Measurements from ENCODE around the gene SLC24A4. TPM values are rescaled to one million over a fixed set of nuclear protein-coding genes. Genes with fewer than 3 reads are reported as not detected.

The SLC24A4 gene
- total RNA-seq, 4 donors from 2014 or later: 0.08 to 0.37 (median 0.22) TPM

DNA sequence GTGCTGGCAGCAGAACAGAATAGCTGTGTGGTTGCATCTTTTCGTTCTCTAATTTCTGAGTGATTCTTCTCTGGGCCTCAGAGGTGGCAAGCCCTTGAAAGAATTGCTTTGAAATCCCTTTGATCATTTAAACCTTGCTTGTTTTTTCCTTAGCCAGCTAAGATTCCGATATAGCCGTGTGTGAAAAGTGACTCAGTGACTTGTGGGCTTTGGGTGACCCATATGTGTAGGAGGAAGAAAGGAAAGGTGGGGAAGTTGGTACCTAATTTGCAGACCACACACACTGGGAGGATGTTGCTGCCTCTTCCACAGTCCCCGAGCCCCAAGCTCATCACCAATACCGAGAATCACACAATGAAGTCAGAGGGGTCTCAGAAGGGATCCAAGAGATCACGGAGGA is 18.8 kb downstream of the SLC24A4 start:
- 77 to 84% methylated on average over 6 of the region's 6 CpGs for WGBS, 2 donors
- no peak overlapping the region for H3K4me3 ChIP-seq (ENCODE audit: low read depth, poor library complexity, severe bottlenecking)
- TF ChIP-seq, protein P1, sequence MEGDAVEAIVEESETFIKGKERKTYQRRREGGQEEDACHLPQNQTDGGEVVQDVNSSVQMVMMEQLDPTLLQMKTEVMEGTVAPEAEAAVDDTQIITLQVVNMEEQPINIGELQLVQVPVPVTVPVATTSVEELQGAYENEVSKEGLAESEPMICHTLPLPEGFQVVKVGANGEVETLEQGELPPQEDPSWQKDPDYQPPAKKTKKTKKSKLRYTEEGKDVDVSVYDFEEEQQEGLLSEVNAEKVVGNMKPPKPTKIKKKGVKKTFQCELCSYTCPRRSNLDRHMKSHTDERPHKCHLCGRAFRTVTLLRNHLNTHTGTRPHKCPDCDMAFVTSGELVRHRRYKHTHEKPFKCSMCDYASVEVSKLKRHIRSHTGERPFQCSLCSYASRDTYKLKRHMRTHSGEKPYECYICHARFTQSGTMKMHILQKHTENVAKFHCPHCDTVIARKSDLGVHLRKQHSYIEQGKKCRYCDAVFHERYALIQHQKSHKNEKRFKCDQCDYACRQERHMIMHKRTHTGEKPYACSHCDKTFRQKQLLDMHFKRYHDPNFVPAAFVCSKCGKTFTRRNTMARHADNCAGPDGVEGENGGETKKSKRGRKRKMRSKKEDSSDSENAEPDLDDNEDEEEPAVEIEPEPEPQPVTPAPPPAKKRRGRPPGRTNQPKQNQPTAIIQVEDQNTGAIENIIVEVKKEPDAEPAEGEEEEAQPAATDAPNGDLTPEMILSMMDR (IDR thresholded peaks at IDR 0.05): no peak
- TF ChIP-seq POLR2A (IDR thresholded peaks at IDR 0.05): no peak
- intact Hi-C loops (cut with DNase I; ENCODE audit: low total_unique reads): no loop called here
- no peak for DNase-seq (ENCODE audit: low spot score in 2 of 2)

GRCh38 chr14:92348154-92348553 is 25.2 kb downstream of the SLC24A4 start:
- no peak for DNase-seq (ENCODE audit: low spot score in 2 of 2)
- TF ChIP-seq, protein P1 (IDR thresholded peaks at IDR 0.05): no peak
- intact Hi-C loops (cut with DNase I; ENCODE audit: low total_unique reads): no loop called here
- 72 to 74% methylated on average over 5 of the region's 5 CpGs for WGBS, 2 donors
- no peak overlapping the region for H3K4me3 ChIP-seq (ENCODE audit: low read depth, poor library complexity, severe bottlenecking)

DNA sequence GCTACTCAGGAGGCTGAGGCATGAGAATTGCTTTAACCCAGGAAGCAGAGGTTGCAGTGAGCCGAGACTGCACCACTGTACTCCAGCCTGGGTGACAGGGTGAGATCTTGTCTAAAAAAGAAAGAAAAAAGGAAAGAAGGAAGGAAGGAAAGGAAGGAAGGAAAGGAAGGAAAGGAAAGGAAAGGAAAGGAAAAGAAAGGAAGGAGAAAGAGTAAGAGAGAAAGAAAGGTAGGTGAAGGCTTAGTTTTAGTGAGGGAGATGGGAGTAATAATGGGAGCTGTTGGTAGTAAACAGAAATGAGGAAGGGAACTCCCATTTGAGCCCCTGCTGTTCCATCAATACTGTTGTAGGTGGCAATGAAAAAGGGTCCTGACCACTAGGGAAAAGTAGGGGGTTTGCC is 28.8 kb downstream of the SLC24A4 start:
- no peak overlapping the region for H3K4me3 ChIP-seq (ENCODE audit: low read depth, poor library complexity, severe bottlenecking)
- no peak for DNase-seq (ENCODE audit: low spot score in 2 of 2)
- no peak for TF ChIP-seq POLR2A (IDR thresholded peaks at IDR 0.05)
- TF ChIP-seq, protein P1 (IDR thresholded peaks at IDR 0.05): no peak
- 96% methylated on average over 1 of the region's 1 CpG for WGBS, 2 donors
- intact Hi-C loops (cut with DNase I; ENCODE audit: low total_unique reads): no loop called here

- intact Hi-C loops (cut with DNase I; ENCODE audit: low total_unique reads): no loop called here
- no peak overlapping the region for H3K4me3 ChIP-seq (ENCODE audit: low read depth, poor library complexity, severe bottlenecking)
- DNase-seq (ENCODE audit: low spot score in 2 of 2): no peak
- no peak for TF ChIP-seq POLR2A (IDR thresholded peaks at IDR 0.05)
- TF ChIP-seq, protein P1 (IDR thresholded peaks at IDR 0.05): no peak
- WGBS, 2 donors: 46 to 48% methylated on average over 9 of the region's 9 CpGs
Measured at GRCh38 chr14:92352158-92352985, 29.4 kb downstream of the SLC24A4 start.

DNA sequence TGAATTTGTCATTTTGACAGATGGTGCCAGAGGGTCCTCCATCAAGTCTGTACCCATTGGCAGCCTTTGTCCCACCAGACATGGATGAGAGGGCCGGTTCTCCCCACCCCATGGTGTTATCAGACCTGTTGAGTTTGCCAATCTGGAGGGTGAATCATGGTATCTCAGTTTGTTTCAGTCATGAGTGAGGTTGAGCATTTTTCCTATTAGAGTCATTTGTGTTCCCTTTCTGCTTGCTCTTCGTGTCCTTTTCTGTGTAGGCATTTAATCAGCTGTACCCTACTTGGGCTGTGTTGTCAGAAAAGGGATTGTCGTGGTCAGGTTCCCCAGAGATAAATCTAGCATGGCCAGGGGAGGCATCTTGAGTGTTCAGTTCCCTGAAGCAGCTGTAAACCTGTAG is 30.5 kb downstream of the SLC24A4 start:
- TF ChIP-seq POLR2A (IDR thresholded peaks at IDR 0.05): no peak
- TF ChIP-seq, protein P1 (IDR thresholded peaks at IDR 0.05): no peak
- 76 to 85% methylated on average over 3 of the region's 3 CpGs for WGBS, 2 donors
- intact Hi-C loops (cut with DNase I; ENCODE audit: low total_unique reads): no loop called here
- no peak overlapping the region for H3K4me3 ChIP-seq (ENCODE audit: low read depth, poor library complexity, severe bottlenecking)
- no peak for DNase-seq (ENCODE audit: low spot score in 2 of 2)

GRCh38 chr14:92356677-92357076 is 33.7 kb downstream of the SLC24A4 start:
- intact Hi-C loops (cut with DNase I; ENCODE audit: low total_unique reads): no loop called here
- no peak for TF ChIP-seq POLR2A (IDR thresholded peaks at IDR 0.05)
- TF ChIP-seq, protein P1 (IDR thresholded peaks at IDR 0.05): no peak

More at GRCh38 chr14:92356677-92357076, 33.7 kb downstream of the SLC24A4 start:
- 23 to 32% methylated on average over 3 of the region's 3 CpGs for WGBS, 2 donors
- no peak overlapping the region for H3K4me3 ChIP-seq (ENCODE audit: low read depth, poor library complexity, severe bottlenecking)
- DNase-seq (ENCODE audit: low spot score in 2 of 2): no peak
